Glomerular visceral epithelial cell (primary cell): ENCODE measurements around the gene PSMB11.

Experiments
- DNase-seq: peaks from one replicate; pipeline ENCODE4 v3.0.0-alpha.2; 2016; ENCODE audit errors: extremely low spot score

PSMB11 gene

GRCh38 chr14:23058654-23059504 lies 16.9 kb downstream of the PSMB11 start:
- no peak for DNase-seq

DNA sequence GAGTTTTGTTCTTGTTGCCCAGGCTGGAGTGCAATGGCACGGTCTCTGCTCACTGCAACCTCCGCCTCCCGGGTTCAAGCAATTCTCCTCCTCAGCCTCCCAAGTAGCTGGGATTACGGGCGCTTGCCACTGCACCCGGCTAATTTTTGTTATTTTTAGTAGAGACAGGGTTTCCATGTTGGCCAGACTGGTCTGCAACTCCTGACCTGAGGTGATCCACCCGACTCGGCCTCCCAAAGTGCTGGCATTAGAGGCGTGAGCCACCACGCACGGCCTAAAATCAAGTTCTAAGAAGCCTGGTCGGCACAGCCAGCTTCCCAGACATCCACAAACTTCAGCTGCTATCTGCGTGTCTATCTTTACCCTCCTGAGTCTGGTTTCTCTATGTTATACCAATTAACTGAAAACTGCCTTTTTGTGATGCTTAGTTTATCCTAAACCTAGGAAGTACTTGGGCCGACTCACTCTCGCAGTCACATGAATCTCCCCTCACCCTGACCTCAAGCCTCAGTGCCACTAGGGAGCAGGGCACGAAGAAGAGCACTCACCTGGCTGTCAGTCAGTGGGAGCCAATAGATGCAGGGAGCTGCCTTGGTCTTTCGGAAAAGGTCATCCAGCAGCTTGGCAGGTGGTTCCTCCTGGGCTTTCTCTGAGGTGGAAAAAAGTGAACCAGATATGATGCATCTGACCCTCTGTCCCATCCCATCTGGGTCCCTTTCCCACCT lies 18.7 kb downstream of the PSMB11 start:
- DNase-seq: no peak

GRCh38 chr14:23062002-23062401 lies 20.0 kb downstream of the PSMB11 start:
- peak; percentile 95 for DNase-seq

DNA sequence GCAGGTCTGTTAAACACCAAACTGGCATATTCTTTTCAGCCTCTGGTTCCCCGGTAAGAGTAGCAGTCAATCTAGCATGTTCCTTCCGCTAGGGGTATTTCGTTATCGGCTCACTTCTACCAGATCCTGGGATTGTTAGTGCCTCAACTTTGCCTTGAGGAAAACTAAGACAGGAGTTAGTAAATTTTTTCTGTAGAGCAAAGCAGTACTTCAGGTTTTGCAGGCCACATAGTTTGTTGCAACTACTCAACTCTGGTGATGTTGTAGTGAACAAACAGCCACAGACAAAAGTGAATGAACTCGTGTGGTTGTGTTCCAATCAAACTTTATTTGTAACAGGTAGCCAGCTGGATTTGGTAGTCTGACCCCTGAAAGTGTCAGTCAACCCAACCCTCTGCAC lies 21.6 kb downstream of the PSMB11 start:
- no peak for DNase-seq

DNA sequence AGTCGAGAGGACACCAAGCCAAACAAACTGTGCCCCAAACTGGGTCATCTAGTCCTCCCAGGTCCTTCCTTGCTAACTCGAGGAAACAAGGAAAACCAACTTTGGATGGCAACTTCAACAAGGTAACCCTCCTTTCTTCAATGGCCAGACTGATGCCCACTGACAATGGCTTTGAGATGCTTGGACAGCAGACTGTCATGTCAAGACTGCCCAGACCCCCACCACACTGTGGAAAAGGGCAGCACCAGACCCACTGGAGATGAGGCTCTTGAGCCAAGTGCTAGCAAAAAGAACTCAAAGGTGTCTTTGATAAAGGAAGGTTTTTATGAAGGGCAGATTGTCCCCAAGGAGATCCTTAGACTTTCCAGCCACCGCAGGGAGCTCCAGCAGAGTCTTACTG lies 24.4 kb downstream of the PSMB11 start:
- DNase-seq: no peak

- no peak for DNase-seq
Observed at GRCh38 chr14:23066855-23067744, 25.1 kb downstream of the PSMB11 start.

DNA sequence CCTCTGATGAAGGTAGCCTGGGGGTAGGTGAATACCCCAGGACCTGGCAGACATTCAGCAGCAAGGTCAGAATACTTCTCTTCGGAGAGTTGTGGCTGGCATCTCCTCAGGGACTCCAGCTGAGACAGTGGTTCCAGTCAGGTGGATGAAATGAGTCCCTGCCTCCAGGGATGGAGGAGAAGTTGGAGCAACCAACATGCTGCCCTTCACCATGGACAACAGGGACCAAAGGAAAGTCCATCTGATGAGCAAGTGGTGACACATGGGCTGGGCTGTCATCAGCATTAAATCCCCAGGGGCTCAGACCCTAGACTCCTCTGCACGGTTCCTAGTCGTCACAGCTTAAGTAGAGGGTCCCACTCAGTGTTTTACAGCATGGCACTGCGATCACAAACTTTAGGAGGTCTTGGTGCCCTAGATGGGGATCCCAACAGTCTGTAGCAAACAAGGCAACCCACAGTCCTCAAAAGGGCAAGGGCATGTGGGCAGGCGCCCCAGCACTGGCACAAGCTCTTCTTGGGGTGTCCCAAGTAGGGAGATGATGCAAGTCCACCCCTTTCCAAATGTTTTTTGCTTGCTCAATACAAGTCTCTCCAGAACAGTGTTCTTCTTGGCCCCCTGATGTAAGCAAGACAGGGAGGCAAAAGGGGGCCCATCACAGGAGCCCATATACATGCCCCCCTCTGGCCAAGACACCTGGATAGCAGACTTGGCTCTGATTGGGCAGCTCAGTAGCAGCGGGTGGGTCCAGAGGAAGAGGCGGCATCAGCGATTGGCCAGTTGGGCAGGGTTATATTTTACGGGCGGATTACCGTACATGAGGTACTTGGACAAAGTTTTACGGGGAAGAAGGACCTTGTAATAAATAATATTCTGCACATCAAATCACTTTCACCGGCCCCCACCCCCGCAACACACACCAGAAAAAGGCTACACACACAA lies 26.1 kb downstream of the PSMB11 start:
- no peak for DNase-seq

- peak; percentile 94 for DNase-seq
Observed at GRCh38 chr14:23068789-23069412, 26.9 kb downstream of the PSMB11 start.

GRCh38 chr14:23069413-23069806 lies 27.4 kb downstream of the PSMB11 start:
- no peak for DNase-seq

DNA sequence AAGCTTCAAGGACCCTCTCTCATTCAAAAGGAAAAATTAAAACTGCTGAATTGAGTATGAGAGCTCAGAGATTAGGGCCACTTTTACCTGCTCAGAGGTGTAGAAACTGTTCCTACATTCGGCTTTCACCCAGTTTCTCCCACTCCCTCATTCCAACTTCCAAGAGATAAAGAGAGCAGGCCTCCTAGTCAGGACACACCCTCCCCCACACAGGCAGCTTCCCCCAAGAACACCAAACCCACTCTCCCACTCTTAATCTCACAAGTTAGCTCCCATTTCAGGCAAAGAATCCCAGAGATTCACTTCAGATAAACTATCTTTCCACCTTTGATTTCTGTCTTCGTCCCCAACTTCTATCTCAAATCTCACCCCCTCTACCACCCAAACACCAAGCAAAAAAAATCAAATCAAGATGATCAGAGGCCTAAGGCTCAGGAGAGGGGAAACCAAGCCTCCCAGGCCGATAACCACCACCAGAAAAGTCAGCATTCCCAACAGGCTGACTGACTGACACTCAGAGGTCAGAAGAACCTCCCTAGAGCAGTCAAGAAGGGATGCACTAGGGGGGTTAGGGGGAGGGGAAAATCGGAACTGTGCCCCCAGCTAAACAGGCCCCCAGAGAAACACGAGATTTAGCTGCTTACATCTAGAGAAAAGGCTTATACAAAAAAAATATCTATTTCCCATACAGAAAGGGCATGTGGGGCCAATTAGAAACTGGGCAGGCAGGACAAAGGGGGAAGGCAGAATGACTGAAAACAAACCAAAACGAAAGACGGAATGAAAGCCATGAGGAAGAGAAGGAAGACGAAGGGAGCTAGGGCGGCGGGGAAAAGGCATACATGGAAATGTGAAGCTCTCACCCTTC lies 28.5 kb downstream of the PSMB11 start:
- no peak for DNase-seq

DNA sequence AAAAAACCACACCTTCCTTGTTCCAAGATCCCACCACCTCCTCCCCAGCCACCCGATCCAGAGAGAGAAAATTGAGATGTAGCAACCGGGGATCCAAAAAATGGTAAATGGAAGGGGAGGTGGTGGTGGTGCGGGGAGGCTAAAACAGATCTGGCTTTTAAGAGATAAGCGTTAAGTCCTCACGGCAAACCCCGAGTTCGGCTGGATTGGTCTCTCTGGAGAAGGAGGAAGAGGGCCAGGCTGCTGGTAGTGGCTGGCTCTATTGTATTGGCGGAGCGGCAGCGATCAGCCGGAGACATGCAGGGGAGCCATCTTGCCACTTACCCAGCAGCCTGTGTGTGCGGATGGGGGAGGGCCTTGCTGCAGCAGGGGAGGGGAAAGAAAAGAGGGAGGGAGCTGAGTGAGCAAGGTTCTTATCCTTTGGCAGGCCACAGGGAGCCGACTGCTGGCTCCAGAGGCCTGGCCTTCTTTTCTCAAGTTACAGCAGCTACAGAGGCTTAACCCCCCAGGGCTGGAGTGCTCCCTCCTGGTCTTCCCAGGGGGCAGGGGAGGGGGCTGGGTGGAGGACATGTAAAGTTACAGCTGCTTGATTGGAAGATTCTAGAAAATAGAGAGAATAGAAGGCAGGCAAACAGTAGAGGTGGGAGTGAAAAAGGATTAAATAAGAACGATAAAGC lies 29.4 kb downstream of the PSMB11 start:
- DNase-seq: peak; percentile 88

DNA sequence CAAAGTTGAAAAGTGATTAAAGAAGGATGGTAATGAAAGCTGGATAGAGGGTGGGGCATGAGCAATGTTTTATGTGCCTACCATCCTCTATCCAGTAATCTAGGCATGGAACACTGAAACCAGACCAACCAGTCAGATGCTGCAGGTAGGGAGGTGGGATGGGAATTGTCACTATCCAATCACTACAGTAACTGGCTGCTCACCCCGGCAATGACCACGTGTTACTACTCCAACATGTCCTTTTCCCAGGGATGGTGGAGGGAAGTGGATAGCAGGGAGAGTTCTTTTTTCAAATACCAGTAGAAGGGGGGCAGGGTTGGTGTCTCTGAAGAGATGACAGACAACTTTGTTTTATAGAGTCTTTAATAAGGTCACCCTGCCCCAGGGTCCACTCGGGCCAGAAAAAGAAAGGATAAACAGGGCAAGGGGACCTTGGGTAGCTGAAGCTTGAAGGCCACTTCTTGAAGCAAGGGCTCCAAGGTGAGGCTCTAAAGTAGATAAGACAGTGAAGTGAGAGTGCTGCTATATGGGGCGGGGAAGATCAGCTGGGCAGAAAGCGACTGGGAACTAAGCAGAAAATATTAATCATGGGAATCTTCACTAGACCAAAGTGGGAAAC lies 30.0 kb downstream of the PSMB11 start:
- DNase-seq: no peak

GRCh38 chr14:23074906-23075305 lies 32.9 kb downstream of the PSMB11 start:
- DNase-seq: no peak

DNA sequence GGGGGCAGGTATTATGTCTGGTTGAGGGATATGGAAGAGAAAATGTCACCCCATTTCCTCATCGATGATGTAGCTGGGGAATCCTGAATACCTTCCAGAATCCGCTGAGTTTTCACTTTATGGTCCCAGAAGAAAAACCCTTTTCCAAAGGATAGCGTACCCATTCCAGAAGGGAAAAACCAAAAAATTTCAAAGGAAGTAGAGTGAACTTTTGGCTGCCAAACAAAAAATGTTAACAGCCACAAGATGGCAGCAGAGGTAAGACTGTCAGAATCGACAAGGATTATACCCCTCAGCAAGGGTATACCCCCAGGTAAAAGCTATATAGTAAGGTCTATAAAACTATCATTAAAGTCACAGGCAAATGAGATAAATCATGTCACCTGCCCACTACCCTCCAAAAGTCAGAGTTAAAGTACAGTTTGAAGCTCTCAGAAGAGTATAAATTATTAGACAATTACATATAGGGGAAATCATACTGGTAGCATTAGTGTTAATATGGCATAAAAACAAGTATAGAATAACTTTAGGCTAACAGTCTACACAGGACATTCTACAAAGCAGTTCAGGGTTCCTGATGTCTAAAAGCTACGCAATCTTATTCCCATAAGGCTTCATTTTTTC lies 34.9 kb downstream of the PSMB11 start:
- DNase-seq: peak; percentile 47

- DNase-seq: no peak
Observed at GRCh38 chr14:23077962-23078361, 36.0 kb downstream of the PSMB11 start.

DNA sequence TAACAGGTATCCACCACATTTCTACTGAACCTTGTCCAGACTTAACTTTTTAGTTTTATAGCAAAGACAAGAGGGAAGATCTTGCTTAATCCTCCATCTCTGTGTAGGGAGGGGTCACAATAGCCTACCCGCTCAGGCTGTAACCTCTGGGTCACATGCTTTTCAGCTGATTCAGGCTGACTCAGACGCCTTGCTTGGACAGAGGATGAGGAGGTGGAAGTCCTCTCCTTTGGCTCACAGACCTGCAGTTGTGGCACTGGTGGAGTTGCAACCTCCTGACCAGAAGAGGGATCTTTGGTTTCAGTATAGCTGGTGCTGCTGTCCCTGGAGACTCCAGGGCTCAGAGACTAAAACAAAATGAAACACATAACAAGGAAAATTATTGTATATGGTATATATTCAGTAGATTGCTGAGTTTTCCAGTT lies 36.7 kb downstream of the PSMB11 start:
- peak; percentile 91 for DNase-seq

- DNase-seq: no peak
Observed at GRCh38 chr14:23079716-23080115, 37.7 kb downstream of the PSMB11 start.

DNA sequence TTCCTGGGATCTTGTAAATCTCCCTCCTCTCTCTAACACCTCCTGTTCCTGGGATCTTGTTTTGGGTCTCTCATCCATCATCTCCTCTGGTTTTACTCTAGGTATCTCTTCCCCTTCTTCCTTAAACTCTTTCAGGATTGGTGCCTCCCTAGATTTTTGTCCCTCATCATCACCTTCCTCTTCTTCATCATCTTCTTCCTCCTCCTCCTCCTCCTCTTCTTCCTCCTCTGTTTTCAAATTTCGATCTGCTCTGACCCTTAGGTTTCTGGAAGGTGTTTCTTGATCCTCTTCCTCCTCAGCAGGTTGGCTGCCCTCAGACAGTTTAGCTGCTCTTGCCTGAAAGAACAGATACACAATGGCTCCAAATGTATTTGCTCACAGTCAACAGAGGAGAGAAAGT lies 38.5 kb downstream of the PSMB11 start:
- no peak for DNase-seq
